ENCODE results near the gene ESPNL.

ESPNL gene

DNA sequence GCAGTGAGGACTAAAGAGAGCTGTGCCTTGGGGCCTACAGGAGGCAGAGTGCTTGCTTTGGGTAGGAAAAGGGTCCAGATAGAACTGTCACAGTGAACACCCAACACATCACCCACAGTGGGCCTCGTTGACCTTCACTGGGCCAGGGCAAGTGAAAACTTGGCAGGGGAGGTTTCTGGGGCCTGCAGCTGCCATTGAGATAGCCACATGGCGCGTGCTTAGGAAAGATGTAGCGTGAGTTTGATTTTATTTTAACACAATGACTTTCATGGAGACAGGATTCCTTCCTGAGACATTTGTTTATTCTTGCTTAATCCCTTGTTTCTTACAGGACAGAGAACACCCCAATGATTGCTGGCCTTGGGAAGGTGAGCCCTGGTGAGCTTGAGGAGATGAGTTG is 9.3 kb upstream of the ESPNL start:
- DNase-seq, result no peak
- H3K4me3 Mint-ChIP-seq, result no peak overlapping the region
- no peaks in the 10 kb centered on the region for H3K27me3 Mint-ChIP-seq
- H3K9me3 Mint-ChIP-seq, result no peaks in the 10 kb centered on the region
- H3K27ac Mint-ChIP-seq, result no peak overlapping the region
- H3K4me1 Mint-ChIP-seq, result no peaks in the 10 kb centered on the region
- ATAC-seq, result no peak

DNA sequence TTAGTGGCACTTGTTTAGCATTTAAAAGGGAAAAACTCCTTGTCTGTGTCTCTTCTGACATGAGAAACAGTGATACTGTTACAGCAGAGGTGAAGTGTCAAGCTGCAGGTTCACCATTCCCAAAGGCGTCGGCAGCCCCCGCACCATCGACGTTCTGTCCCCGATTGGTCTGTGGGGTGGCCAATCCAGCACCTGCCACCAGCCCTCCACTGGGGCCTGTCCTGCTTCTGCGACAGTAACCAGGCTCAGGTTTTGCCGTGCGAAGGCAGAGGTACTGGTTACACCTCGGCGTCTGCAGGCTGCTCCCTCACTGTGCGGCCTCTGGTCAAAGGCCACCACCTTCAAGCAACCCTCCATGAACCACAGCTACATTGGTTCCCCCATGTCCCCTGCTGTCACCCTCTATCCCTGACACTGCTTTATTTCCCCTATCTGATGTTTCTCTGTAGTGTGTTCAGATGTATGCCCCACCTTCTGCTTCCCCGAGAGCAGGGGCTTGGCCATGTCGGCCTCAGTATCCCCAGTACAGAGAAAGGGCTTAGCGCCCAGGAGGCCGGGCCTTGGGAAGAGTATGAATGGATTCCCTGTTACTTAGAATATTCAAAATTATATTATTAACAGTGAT is 8.6 kb upstream of the ESPNL start:
- peak overlapping the region in 1 of 2 donors; percentile 83 for H3K27ac Mint-ChIP-seq

DNA sequence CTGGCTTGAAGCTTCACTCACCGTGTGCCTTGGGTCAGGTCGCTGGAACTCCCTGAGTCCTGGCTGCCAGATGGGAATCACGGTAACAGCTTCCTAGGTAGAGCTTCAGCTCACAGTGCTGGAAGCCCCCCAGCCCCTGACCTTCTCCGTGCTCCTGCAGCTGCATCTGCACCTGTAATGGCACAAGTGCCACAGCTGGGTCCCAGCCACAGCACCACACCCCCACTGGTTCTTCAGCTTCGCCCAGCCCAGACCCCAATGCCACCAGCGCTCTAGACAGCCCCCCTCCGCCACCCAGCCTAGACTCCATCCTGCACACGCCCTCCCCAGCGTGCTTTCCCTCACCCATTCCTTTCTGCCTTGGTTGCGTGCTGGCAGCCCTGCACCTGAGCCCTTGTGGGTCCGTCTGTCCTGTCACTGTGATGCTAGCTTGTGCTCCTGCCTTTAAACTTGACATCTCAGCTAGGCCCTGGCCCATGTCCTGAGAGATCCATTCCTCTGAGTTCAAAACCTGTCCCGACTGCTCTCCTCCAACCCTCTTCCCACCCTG is 7.6 kb upstream of the ESPNL start:
- no peak for ATAC-seq
- Mint-ChIP-seq H3K27me3 (no peaks in the 10 kb centered on the region), H3K4me3 (no peak overlapping the region), H3K9me3 (no peaks in the 10 kb centered on the region), H3K4me1 (peaks cover 3% of the 10 kb centered on the region), H3K27ac (peak overlapping the region in 1 of 2 donors; percentile 23)
- no peak for DNase-seq

More for the DNA sequence above, 8.6 kb upstream of the ESPNL start:
- DNase-seq (no peak), ATAC-seq (no peak)
- H3K4me1 Mint-ChIP-seq, result no peaks in the 10 kb centered on the region
- no peaks in the 10 kb centered on the region for H3K9me3 Mint-ChIP-seq
- H3K4me3 Mint-ChIP-seq, result no peak overlapping the region
- no peaks in the 10 kb centered on the region for H3K27me3 Mint-ChIP-seq

DNA sequence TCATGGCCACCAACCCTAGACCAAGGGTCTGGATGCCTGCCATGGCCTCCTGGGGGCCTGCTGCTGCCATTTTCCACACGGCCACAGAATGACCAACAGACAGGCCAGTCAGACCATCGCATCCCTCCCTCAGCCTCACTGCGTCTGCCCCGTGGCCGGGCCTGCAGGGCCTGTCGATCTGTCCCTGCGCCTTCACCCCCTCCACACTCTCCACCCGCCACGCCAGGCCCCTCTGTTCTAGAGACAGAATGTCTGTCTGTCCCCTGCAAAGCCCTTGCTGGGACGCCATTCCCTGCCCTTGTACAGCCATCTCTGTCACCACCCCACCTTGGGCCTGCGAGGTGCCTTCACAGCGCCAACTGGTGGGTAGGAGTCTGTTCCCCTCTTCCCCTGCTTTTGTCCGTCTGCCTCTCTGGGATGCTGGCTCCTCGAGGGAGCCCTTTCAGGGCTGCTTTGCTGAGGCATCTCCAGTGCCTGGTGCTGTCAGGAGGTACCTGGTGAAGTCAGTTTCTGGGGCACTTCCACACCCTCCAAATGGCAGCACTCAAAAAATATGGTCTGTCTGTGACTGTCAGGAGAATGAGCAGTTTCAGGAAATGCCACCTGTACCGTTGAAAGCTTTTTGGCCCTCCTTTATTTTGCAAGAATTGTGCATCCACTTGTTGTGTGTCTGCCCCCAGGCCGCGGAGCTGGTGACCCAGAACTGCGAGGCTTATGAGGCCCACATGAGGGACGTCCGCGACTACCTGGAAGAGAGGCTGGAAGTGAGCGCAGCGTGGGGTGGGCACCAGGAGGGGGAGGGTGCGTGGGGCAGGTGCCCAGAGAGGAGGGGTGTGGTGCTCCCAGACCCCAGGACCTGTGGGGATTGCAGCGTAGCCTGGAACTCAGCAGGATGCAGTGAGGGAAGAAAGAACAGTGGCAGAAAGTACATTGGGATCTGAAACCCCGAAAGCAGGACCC is 6.7 kb upstream of the ESPNL start:
- H3K4me3 Mint-ChIP-seq, result no peak overlapping the region
- no peaks in the 10 kb centered on the region for H3K27me3 Mint-ChIP-seq
- H3K27ac Mint-ChIP-seq, result no peak overlapping the region
- no peak for DNase-seq
- peaks cover 11% of the 10 kb centered on the region for H3K4me1 Mint-ChIP-seq
- H3K9me3 Mint-ChIP-seq, result no peaks in the 10 kb centered on the region
- peak; percentile 33 for ATAC-seq

DNA sequence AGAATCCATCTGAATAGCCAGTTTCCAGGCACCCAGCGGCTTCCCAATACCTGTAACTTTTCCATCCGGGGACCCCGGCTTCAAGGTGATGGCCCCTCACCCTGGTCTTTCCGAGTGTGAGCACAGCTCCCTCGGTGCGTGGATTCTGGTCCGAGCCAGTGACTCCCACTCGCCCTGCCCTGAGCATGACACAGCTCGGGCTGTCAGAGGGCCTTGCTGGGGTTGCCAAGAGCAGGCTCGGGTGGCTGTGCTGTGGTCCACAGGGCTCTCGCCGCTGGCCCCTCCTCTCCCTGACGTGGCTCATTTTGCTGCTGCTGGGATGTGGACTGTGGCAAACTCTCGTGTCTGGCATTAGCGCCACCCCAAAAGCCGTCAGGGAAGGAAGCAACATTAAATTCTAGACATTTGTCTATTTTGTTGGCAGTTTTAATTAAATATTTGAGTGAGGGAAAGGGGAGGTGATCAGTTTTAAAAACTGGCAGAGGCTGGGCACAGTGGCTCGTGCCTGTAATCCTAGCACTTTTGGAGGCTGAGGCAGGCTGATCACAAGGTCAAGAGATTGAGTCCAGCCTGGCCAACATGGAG is 5.6 kb upstream of the ESPNL start:
- no peak for ATAC-seq
- Mint-ChIP-seq H3K4me3 (no peak overlapping the region), H3K9me3 (no peaks in the 10 kb centered on the region), H3K27me3 (no peaks in the 10 kb centered on the region), H3K4me1 (peaks cover 19% of the 10 kb centered on the region), H3K27ac (peak overlapping the region in 1 of 2 donors; percentile 50)
- DNase-seq, result no peak

DNA sequence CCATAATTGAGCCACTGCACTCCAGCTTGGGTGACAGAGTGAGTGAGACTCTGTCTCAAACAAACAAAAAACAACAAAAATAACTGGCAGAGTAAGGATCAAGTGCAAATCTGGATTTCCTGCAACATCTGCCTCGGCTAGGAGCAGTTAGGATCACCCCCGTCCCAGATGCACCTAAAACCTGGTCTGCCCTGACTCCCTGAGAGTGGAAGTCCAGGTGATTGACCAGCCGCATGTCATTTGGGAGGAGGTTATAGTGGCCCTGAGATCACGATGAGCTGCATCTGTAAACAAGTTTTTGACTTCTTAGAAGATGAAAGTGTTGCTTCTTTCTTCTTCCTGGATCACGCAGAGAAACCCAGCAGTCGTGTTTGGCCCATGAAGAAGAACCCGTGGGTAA is 5.0 kb upstream of the ESPNL start:
- no peak for ATAC-seq
- DNase-seq, result no peak
- H3K4me3 Mint-ChIP-seq, result no peak overlapping the region
- H3K4me1 Mint-ChIP-seq, result peaks cover 19% of the 10 kb centered on the region
- H3K9me3 Mint-ChIP-seq, result no peaks in the 10 kb centered on the region
- no peak overlapping the region for H3K27ac Mint-ChIP-seq
- H3K27me3 Mint-ChIP-seq, result no peaks in the 10 kb centered on the region

DNA sequence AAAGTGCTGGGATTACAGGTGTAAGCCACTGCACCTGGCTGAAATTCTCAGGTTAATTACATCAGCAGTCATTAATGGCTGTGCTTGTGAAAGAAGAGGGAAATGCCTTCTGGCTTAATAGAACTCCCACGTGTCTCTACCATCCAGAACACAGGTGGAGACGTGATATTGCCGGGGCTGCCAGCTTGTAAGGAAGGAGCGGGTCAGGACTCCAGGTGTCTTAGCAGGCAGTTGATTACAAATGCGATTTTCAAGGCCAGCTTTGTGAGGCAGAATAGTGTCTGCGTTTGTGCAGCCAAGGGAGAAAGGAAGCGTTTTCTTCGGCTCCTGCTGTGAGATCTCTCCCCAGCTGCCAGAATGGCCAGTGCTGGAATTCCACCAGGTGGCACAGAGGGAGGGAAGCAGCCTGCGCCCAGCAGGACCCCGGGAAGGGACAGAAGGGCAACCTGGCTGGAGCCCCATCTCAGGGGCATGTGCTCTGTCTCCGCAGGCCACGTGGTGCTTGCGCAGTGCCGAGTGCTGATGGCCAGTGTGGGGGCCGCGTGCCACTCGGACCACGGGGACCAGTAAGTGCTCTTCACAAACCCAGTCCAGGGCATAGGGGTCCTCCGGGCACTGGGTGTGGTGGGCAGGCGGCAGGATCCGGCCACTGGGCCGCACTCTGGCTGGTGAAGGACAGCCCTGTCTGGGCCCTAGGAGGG is 3.7 kb upstream of the ESPNL start:
- Mint-ChIP-seq H3K4me1 (peaks cover 19% of the 10 kb centered on the region), H3K27me3 (no peaks in the 10 kb centered on the region), H3K4me3 (no peak overlapping the region), H3K9me3 (no peaks in the 10 kb centered on the region), H3K27ac (no peak overlapping the region)
- DNase-seq, result no peak
- no peak for ATAC-seq

DNA sequence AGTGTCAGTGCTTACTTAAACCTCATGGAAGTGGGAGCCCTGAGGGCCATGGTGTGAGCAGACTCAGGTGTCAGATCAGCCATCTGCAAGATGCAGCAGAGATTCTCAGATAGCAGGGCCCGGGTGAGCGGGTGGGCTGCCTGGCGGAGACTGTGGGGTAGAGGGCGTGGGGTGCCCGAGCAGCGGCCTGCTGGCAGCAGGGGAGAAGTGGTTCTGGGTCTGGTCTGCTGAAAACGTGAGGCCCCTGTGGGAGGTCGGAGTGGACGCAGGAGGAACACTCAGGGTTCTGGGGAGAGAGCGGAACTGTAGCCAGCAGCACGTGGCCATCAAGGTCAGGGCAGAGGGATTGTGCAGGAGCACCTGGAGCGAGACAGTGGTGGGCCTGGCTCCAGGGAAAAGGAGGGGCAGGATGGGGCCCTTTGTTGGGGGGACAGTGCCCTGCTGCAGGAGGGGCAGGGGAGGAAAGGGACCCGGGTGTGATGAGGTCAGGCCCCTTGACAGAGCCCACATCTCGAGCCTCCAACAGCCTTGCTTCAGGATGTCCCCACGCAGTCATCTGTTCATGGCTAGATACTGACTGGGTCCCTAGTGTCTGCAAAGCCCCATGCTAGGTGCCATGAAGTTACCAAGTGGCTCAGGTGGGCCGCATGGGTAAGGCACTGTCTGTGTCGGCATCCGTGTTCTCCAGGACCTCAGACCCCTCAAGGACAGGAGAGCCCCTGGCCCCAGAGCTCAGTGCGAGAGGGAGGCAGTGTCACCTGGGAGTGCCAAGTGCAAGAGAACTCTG is 2.7 kb upstream of the ESPNL start:
- H3K4me1 Mint-ChIP-seq, result peaks cover 19% of the 10 kb centered on the region
- peak overlapping the region in 1 of 2 donors; percentile 71 for H3K27ac Mint-ChIP-seq
- no peaks in the 10 kb centered on the region for H3K27me3 Mint-ChIP-seq
- DNase-seq, result no peak
- no peaks in the 10 kb centered on the region for H3K9me3 Mint-ChIP-seq
- H3K4me3 Mint-ChIP-seq, result no peak overlapping the region
- ATAC-seq, result no peak

DNA sequence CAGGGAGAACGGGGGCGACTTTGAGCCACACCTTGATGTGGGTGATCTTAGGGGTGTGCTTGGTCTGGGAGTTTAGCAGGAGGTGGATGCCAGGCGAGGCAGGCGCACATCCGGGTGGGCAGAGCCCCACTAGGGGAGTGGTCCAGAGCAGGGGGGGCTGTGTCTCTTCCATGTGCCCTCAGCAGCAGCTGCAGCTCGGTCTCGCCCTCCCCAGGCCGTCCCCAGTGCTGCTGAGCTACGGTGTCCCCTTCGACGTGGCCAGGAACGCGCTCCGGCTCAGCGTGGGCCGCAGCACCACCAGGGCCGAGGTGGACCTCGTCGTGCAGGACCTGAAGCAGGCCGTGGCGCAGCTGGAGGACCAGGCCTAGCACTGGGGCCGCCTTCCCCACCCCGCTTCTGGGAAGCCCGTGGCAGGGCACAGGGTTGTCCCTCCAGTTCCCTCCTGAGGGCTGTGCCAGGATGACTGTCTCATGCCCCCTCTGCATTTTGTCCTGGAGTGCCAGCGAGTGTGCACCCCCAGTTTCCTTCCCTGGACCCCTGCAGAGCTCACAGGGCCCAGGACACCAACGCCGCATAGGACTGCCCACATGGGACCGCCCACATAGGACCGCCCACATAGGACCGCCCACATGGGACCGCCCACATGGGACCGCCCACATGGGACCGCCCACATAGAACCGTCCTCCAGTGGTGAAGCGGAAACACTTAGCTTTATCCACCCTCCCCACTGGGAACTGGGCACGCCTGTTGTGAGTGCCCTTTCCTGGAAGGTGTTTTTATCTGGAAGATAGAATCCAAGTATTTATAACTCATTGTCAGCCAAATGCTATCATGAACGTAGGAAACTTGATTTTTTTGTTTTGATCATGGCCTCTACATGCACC is 1.9 kb upstream of the ESPNL start:
- DNase-seq, result no peak

DNA sequence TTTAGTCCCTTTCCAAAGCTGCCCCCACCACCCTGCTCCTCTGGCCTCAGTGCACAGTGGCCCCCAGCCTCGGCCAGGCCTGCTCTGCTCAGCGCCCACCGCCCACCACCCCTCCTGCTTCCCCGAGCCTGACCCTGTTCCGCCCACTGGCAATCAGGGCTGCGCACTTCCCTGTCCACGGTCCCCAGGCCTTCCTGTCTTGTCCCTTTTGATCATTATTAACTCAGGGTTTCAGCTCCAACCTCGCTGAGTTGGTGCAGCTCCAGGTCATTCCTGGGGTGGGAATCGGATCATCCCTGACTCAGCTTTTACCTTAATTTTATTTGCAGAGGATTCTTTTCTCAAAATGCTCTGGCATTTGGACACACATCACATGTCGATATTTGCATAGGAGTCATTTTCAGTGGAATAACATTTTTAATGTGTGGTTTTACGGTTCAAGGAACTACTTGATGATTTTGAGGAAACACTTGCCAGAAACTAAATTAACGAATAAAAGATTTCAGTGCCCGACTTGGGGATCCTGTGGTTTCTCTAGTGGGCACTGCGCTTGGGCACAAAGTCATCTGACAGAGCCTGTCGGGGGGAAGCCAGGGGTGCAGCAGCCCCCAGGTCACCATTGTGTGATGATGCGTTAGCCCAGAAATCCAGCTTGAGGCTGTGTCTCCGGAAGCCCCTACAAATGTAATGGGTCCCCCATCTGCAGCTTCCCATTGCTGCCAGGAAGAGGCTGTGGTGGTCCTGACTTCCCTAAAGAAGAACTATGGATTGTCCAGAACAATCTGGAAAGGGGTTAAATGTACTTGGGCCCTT is 1.0 kb upstream of the ESPNL start:
- H3K4me1 Mint-ChIP-seq, result peaks cover 19% of the 10 kb centered on the region
- DNase-seq (no peak), ATAC-seq (no peak)
- H3K27ac Mint-ChIP-seq, result peak overlapping the region in 1 of 2 donors; percentile 78
- no peaks in the 10 kb centered on the region for H3K9me3 Mint-ChIP-seq
- H3K27me3 Mint-ChIP-seq, result no peaks in the 10 kb centered on the region
- H3K4me3 Mint-ChIP-seq, result no peak overlapping the region

More for the DNA sequence above, 1.9 kb upstream of the ESPNL start:
- Mint-ChIP-seq H3K4me3 (no peak overlapping the region), H3K4me1 (peaks cover 19% of the 10 kb centered on the region), H3K9me3 (no peaks in the 10 kb centered on the region), H3K27me3 (no peaks in the 10 kb centered on the region), H3K27ac (peak overlapping the region in 1 of 2 donors; percentile 71)
- peak; percentile 10 for ATAC-seq

DNA sequence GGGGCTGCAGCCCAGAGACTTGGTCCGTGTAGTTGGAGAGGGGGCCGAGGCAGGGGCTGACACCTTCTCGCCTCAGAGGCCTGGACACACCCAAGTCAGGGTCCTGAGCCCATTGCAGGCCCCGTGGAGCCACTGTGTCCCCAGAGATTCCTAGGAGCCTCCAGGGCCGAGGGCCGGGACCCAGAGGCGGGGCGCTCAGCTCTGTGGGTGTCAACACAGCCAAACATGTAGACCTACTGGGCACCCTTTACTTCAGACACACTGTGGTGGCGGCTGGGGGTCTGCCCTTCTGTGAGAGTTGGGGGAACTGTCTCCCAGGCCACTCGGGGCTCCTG is 459 bp upstream of the ESPNL start:
- ATAC-seq (no peak), DNase-seq (no peak)
- Mint-ChIP-seq H3K4me1 (peaks cover 19% of the 10 kb centered on the region), H3K27ac (peak overlapping the region in 1 of 2 donors; percentile 78), H3K9me3 (no peaks in the 10 kb centered on the region), H3K4me3 (no peak overlapping the region), H3K27me3 (no peaks in the 10 kb centered on the region)

DNA sequence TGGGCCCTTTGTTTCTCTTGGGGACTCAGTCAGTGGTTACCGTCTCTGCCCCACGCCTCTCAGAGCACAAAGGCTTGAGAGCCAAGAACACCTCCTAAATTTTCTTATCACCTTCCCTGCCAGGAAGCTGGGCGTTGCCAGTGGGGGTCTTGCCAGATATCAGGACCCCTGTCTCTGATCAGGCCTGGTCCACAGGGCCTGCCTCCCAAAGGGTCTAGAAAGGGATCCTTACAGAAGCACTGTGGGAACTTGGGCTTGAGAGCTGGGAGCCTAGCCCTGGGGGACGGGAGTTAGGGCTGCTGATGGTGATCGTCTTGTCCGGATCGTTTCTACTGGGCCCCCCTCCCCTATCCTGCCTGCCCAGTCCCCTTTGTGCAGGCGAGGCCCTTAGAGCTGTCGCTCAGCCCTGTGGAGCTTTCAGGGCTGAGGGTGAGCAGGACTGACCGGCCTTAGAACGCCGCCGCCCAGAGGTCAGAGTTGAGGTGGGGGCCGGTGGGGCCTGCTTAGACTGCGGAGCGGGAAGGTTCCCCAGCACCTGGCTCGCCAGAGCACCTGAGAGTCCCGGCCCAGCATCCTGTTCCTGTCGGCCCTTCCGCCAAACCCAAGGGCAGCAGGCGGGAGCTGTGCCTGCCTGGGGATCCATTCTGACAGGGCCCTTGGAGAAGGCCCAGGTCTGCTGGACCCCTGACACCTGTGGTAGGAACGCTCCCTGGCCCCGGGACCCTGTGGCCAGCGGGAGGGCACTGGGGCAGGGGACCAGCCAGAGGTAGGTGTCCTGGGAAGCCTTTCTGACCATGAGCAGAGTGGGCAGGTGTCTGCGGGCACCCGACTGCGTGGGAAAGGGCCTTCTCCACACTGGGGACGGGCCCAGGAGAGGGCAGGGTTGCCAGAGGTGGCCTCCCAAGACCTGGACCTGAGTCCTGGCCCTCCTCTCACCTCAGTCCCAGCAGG is 956 bp downstream of the ESPNL start:
- Mint-ChIP-seq H3K4me1 (peaks cover 19% of the 10 kb centered on the region), H3K27ac (peak overlapping the region in 1 of 2 donors; percentile 59), H3K4me3 (no peak overlapping the region), H3K27me3 (no peaks in the 10 kb centered on the region), H3K9me3 (no peaks in the 10 kb centered on the region)
- ATAC-seq (no peak), DNase-seq (no peak)
